HepG2 (cell line): ENCODE data around the gene HDAC3. TPM values are rescaled to one million over a fixed set of nuclear protein-coding genes. Genes with fewer than 3 reads are reported as not detected.
A peak's percentile ranks its signal among the peaks of the same experiment; 100 is the strongest.

Experiments
- ATAC-seq: fragments of 200-7000 bp; cut with Tn5 transposase; 3 replicates; pipeline ENCODE4 v1.9.1; 2020; ENCODE audit warnings: mild to moderate bottlenecking, moderate library complexity
- BruUV-seq: library from RNA; stranded (reverse); fragments of 400-500 nt; replicated peaks from 2 replicates; lab custom pipeline; 2021; lab: Mats Ljungman, UMichigan
- CTCF ChIA-PET: fragments of 300-600 bp; formaldehyde crosslinking; extraction: SDS; loops from one replicate; lab custom pipeline; 2021; ENCODE audit warnings: low total read pairs, inconsistent platforms, low intra/inter-chr PET ratio; lab: Yijun Ruan, JAX
- POLR2A ChIA-PET: fragments of 350-600 bp; sonication (Branson Sonifier 250); formaldehyde crosslinking; loops from one replicate; lab custom pipeline; 2020; ENCODE audit warnings: antibody characterized with exemption, inconsistent platforms; lab: Yijun Ruan, JAX
- DNase-seq: peaks from one replicate; pipeline ENCODE4 v3.0.0-alpha.2; 2015; ENCODE audit warnings: low spot score
- FAIRE-seq: peaks from 3 replicates; lab custom pipeline; 2011; peaks lifted over from hg19 to GRCh38; lab: Jason Lieb, UNC
- H2AFZ ChIP-seq: one replicate; pipeline ENCODE4 v1.6.1; 2011; ENCODE audit warnings: low read length, inconsistent platforms
- H3K27ac ChIP-seq: fragments of 300-600 bp; 3 replicates; pipeline ENCODE4 v1.8.0; 2011; ENCODE audit warnings: mixed run types, mild to moderate bottlenecking, mixed read lengths, low read length, inconsistent platforms; ENCODE audit not compliant: insufficient read depth; ENCODE audit errors: extremely low read length
- H3K27me3 ChIP-seq, 2 experiments: fragments of 200-600 bp in 1 of 2; 2 replicates in 1 of 2; 3 replicates in 1 of 2; pipeline versions ENCODE4 v1.6.0 to v1.8.0; 2011; ENCODE audit warnings: low read length in 2 of 2, mild to moderate bottlenecking in 2 of 2, moderate library complexity in 2 of 2, inconsistent platforms in 1 of 2; ENCODE audit not compliant: insufficient read depth in 2 of 2, control insufficient read depth in 1 of 2
- H3K36me3 ChIP-seq, 2 experiments: fragments of 200-600 bp in 1 of 2; replicated peaks in 1 of 2; 2 replicates in 1 of 2; 3 replicates in 1 of 2; pipeline versions ENCODE4 v1.5.1 to v1.8.0; 2011; ENCODE audit warnings: low read length in 2 of 2, inconsistent platforms in 1 of 2; ENCODE audit not compliant: insufficient read depth in 2 of 2, control insufficient read depth in 1 of 2
- H3K4me1 ChIP-seq: 2 replicates; pipeline ENCODE4 v1.5.1; 2012; ENCODE audit warnings: low read length, inconsistent platforms; ENCODE audit not compliant: insufficient read depth
- H3K4me2 ChIP-seq: 2 replicates; pipeline ENCODE4 v1.6.0; 2011; ENCODE audit warnings: low read depth, low read length, inconsistent platforms
- H3K4me3 ChIP-seq, 3 experiments: fragments of 200-600 bp in 1 of 3; sonication (generic), shearing (Covaris generic) in 1 of 3; replicated peaks in 1 of 3; 2 replicates each; pipeline ENCODE4 v1.5.1; 2011 to 2016; ENCODE audit warnings: low read length in 3 of 3, inconsistent platforms in 2 of 3, low read depth in 2 of 3, mild to moderate bottlenecking in 2 of 3, control low read depth in 1 of 3, mixed read lengths in 1 of 3; ENCODE audit not compliant: insufficient read depth in 1 of 3
- H3K79me2 ChIP-seq: one replicate; pipeline ENCODE4 v1.6.1; 2011; ENCODE audit warnings: low read length, inconsistent platforms; ENCODE audit not compliant: insufficient read depth
- H3K9ac ChIP-seq: 2 replicates; pipeline ENCODE4 v1.6.0; 2011; ENCODE audit warnings: mild to moderate bottlenecking, low read depth, low read length, inconsistent platforms; ENCODE audit not compliant: insufficient read depth
- H3K9me3 ChIP-seq: 2 replicates; pipeline ENCODE4 v1.5.1; 2012; ENCODE audit warnings: mild to moderate bottlenecking, low read length
- H4K20me1 ChIP-seq: 2 replicates; pipeline ENCODE4 v1.6.0; 2011; ENCODE audit warnings: inconsistent platforms, mild to moderate bottlenecking, low read length, moderate library complexity; ENCODE audit not compliant: insufficient read depth
- BCLAF1 ChIP-seq: fragments of 450-650 bp; IDR thresholded peaks from 2 replicates; pipeline ENCODE4 v1.6.1; 2017; ENCODE audit warnings: mild to moderate bottlenecking
- FOSL2 ChIP-seq: sonication (generic); formaldehyde crosslinking; IDR thresholded peaks from 2 replicates; pipeline ENCODE4 v1.4.0; 2020; ENCODE audit warnings: missing genetic modification reagents
- MED8 ChIP-seq: sonication (generic); formaldehyde crosslinking; IDR thresholded peaks from 2 replicates; pipeline ENCODE4 v1.8.1; 2023; ENCODE audit warnings: mild to moderate bottlenecking, missing genetic modification reagents; ENCODE audit not compliant: insufficient replicate concordance
- NFE2L2 ChIP-seq: fragments of 150-350 bp; IDR thresholded peaks from 2 replicates; pipeline ENCODE4 v1.6.1; 2014; ENCODE audit warnings: low read length
- ZNF850 ChIP-seq: sonication (generic); formaldehyde crosslinking; conservative IDR thresholded peaks from 2 replicates; pipeline ENCODE4 v1.9.0; 2021; ENCODE audit warnings: mild to moderate bottlenecking, missing genetic modification reagents
- WGBS: methylation state at CpG from one replicate; pipeline ENCODE4 v1.1.6; 2017; ENCODE audit warnings: low lambda C conversion rate; 5-methylcytosine and 5-hydroxymethylcytosine counted together
- in situ Hi-C: cut with HindIII; loops from 2 replicates; pipeline ENCODE4 v1.10.0; 2017; ENCODE audit warnings: low pct_unique_long_range_greater_than_20kb; ENCODE audit not compliant: extremely low pct_ligation_motif_present
- intact Hi-C: fragments of 100-400 bp; cut with micrococcal nuclease; formaldehyde crosslinking; loops from one replicate; pipeline ENCODE4 v1.10.0; 2022; ENCODE audit not compliant: unreplicated experiment
- polyA plus RNA-seq, 8 experiments: library from polyadenylated mRNA; depleted of rRNA in 3 of 8; stranded (reverse) in 7 of 8; unstranded in 1 of 8; fragments of >200 nt; fragmentation: Illumina TruSeq in 4 of 8; extraction: Trizol in 4 of 8; gene quantifications; 2 replicates each; pipeline versions ENCODE4 v1.2.1 to v1.2.3, GENCODE V29; 2011 to 2016; ENCODE audit warnings: low read depth in 4 of 8, missing spikeins in 1 of 8, mixed read lengths in 1 of 8; ENCODE audit not compliant: insufficient read depth in 1 of 8
- total RNA-seq, 5 experiments: library from RNA; depleted of rRNA; stranded (reverse); fragments of >200 nt; fragmentation: Illumina TruSeq; extraction: Trizol; gene quantifications; 2 replicates each; pipeline ENCODE4 v1.2.3, GENCODE V29; 2016; ENCODE audit warnings: low read depth in 1 of 5

Gene HDAC3
- total and polyA plus RNA-seq, 2 of the 13 experiments (the other 11 are each of a cell fraction or from before 2014, with no cell fraction given) = 84.0 to 94.1 TPM

GRCh38 chr5:141641634-141642267, 5.1 kb upstream of the HDAC3 start:
- POLR2A ChIA-PET = interaction anchor here (1.1 kb wide), 1 partner anchor 16 kb away, joined by 3 read pairs; no protein-coding TSS in a partner anchor
- H3K27ac ChIP-seq = no peak overlapping the region
- intact Hi-C loops = no loop called here

More at GRCh38 chr5:141641634-141642267, 5.1 kb upstream of the HDAC3 start:
- Histone ChIP-seq H3K9ac (no peak overlapping the region), H3K36me3 (peaks cover 0 to 23% of the 10 kb centered on the region in 2 experiments; a peak in 1 of 5 replicates), H3K27me3 (no peaks in the 10 kb centered on the region; a peak in 1 of 5 replicates)
- DNase-seq (no peak), FAIRE-seq (no peak)
- no TSS peak for BruUV-seq
- 100% methylated on average over 2 of the region's 2 CpGs for WGBS
- TF ChIP-seq ZNF850 (CRISPR knock-in tag) (no peak), FOSL2 (peak; percentile 26; the same call in 1 of the 2 replicates), NFE2L2 (peak; percentile 37; the same call in 1 of the 2 replicates), BCLAF1 (no peak), MED8 (no peak)
- TF ChIP-seq, all 625 proteins: peak for 2
- H3K4me1 ChIP-seq = peaks cover 9% of the 10 kb centered on the region
- no peaks in the 10 kb centered on the region for H3K79me2 ChIP-seq
- no peak overlapping the region for H2AFZ ChIP-seq
- CTCF ChIA-PET = interaction anchor here (0.8 kb wide), 1 partner anchor 50 kb away, joined by 3 read pairs; no protein-coding TSS in a partner anchor
- H3K4me3 ChIP-seq = no peak overlapping the region
- no peaks in the 10 kb centered on the region for H3K9me3 ChIP-seq
- no peaks in the 10 kb centered on the region for H4K20me1 ChIP-seq
- ATAC-seq = no peak
- no peak overlapping the region for H3K4me2 ChIP-seq
- in situ Hi-C loops = no loop called here
